Uterus (tissue), 2 donors: ENCODE results near the gene FAM162A.

Experiments used
- CTCF ChIP-seq, 4 experiments: fragments of 200-600 bp in 2 of 4; fragments of 450-650 bp in 2 of 4; sonication (generic) in 2 of 4; IDR thresholded peaks; one replicate each; pipeline ENCODE4 v1.5.1; 2016 to 2019; ENCODE audit warnings: antibody characterized with exemption in 4 of 4, mild to moderate bottlenecking in 2 of 4, moderate library complexity in 1 of 4
- POLR2A ChIP-seq, 2 donors: fragments of 450-650 bp; IDR thresholded peaks; one replicate each; pipeline ENCODE4 v1.6.1; 2016; ENCODE audit warnings: antibody characterized with exemption in 2 of 2, mild to moderate bottlenecking in 1 of 2, moderate library complexity in 1 of 2

- TF ChIP-seq CTCF (IDR thresholded peaks at IDR 0.05) (no peak), POLR2A (IDR thresholded peaks at IDR 0.05) (no peak)
These were observed 25.9 kb upstream of the FAM162A start for GRCh38 chr3:122357828-122358702.
